SU-DHL-6 (cell line): ENCODE measurements around the gene SLC39A11.

Experiments
- EZH2phosphoT487 ChIP-seq: fragments of 200-600 bp; sonication (generic), shearing (Covaris generic); conservative IDR thresholded peaks from 2 replicates; pipeline ENCODE4 v1.6.1; 2018; ENCODE audit warnings: mild to moderate bottlenecking, antibody characterized with exemption, low read length, moderate library complexity, mixed read lengths
- TF ChIP-seq, protein P1 (sequence below): fragments of 200-600 bp; sonication (generic); IDR thresholded peaks from one replicate; pipeline ENCODE4 v1.5.1; 2017; ENCODE audit warnings: antibody characterized with exemption, mild to moderate bottlenecking, low read length, moderate library complexity; ENCODE audit not compliant: insufficient read depth, poor library complexity, severe bottlenecking

- TF ChIP-seq, protein P1, sequence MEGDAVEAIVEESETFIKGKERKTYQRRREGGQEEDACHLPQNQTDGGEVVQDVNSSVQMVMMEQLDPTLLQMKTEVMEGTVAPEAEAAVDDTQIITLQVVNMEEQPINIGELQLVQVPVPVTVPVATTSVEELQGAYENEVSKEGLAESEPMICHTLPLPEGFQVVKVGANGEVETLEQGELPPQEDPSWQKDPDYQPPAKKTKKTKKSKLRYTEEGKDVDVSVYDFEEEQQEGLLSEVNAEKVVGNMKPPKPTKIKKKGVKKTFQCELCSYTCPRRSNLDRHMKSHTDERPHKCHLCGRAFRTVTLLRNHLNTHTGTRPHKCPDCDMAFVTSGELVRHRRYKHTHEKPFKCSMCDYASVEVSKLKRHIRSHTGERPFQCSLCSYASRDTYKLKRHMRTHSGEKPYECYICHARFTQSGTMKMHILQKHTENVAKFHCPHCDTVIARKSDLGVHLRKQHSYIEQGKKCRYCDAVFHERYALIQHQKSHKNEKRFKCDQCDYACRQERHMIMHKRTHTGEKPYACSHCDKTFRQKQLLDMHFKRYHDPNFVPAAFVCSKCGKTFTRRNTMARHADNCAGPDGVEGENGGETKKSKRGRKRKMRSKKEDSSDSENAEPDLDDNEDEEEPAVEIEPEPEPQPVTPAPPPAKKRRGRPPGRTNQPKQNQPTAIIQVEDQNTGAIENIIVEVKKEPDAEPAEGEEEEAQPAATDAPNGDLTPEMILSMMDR, result no peak
- TF ChIP-seq EZH2phosphoT487, result no peak
These were observed 495.0 kb downstream of the SLC39A11 start for GRCh38 chr17:72597354-72598087.
